HCT116 (cell line): Measurements from ENCODE around the gene SUPT20HL2.

Source experiments
- CEBPB ChIP-seq: IDR thresholded peaks from 2 replicates; pipeline ENCODE4 v1.6.1; 2012; ENCODE audit warnings: low read depth
- EGR1 ChIP-seq: IDR thresholded peaks from 2 replicates; pipeline ENCODE4 v1.6.1; 2012; ENCODE audit warnings: low read depth
- EZH2phosphoT487 ChIP-seq: fragments of 200-600 bp; IDR thresholded peaks from 2 replicates; pipeline ENCODE4 v1.6.1; 2018; ENCODE audit warnings: antibody characterized with exemption, borderline replicate concordance
- TF ChIP-seq, protein P1 (sequence below), 3 experiments: fragments of 200-600 bp in 1 of 3; sonication (generic) in 1 of 3; IDR thresholded peaks in 2 of 3; conservative IDR thresholded peaks in 1 of 3; 2 replicates each; pipeline ENCODE4 v1.5.1; 2012 to 2017; ENCODE audit warnings: low read depth in 2 of 3, low read length in 2 of 3, antibody characterized with exemption in 1 of 3, borderline replicate concordance in 1 of 3, control low read depth in 1 of 3, mild to moderate bottlenecking in 1 of 3, mixed read lengths in 1 of 3, mixed run types in 1 of 3, moderate library complexity in 1 of 3; ENCODE audit not compliant: insufficient read depth in 1 of 3

GRCh38 chrX:24285082-24285481, 28.8 kb downstream of the SUPT20HL2 start:
- TF ChIP-seq, protein P1, sequence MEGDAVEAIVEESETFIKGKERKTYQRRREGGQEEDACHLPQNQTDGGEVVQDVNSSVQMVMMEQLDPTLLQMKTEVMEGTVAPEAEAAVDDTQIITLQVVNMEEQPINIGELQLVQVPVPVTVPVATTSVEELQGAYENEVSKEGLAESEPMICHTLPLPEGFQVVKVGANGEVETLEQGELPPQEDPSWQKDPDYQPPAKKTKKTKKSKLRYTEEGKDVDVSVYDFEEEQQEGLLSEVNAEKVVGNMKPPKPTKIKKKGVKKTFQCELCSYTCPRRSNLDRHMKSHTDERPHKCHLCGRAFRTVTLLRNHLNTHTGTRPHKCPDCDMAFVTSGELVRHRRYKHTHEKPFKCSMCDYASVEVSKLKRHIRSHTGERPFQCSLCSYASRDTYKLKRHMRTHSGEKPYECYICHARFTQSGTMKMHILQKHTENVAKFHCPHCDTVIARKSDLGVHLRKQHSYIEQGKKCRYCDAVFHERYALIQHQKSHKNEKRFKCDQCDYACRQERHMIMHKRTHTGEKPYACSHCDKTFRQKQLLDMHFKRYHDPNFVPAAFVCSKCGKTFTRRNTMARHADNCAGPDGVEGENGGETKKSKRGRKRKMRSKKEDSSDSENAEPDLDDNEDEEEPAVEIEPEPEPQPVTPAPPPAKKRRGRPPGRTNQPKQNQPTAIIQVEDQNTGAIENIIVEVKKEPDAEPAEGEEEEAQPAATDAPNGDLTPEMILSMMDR (IDR thresholded peaks at IDR 0.05 in 2 of 3, conservative IDR thresholded peaks at IDR 0.05 in 1 of 3; ENCODE audit: borderline replicate concordance in 1 of 3, insufficient read depth in 1 of 3, low read depth in 2 of 3, low read length in 2 of 3), result 0 out of 6 replicates have a peak, but pooled peaks of 1 of the 3 experiments have one; percentile 3
- TF ChIP-seq EGR1 (no peak), EZH2phosphoT487 (no peak), CEBPB (no peak)
